ENCODE data around the gene SLC22A1. TPM values are rescaled to one million over a fixed set of nuclear protein-coding genes. Genes with fewer than 3 reads are reported as not detected.

Gene SLC22A1
- total and polyA plus RNA-seq, 2 of the 8 experiments (the other 6 are each of a cell fraction or from before 2014, with no cell fraction given) = 0.12 to 0.45 TPM

DNA sequence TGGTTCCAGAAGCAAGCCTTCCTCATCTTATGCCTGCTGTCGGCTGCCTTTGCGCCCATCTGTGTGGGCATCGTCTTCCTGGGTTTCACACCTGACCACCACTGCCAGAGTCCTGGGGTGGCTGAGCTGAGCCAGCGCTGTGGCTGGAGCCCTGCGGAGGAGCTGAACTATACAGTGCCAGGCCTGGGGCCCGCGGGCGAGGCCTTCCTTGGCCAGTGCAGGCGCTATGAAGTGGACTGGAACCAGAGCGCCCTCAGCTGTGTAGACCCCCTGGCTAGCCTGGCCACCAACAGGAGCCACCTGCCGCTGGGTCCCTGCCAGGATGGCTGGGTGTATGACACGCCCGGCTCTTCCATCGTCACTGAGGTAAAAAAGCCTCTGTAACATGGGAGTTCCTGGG is 366 bp downstream of the SLC22A1 start:
- no peak for DNase-seq (ENCODE audit: low read depth in 1 of 2, low spot score in 2 of 2)
- WGBS, 2 experiments (ENCODE audit: extremely low coverage in 1 of 2, insufficient coverage in 1 of 2, insufficient read length in 1 of 2, insufficient replicate concordance in 2 of 2, low coverage in 1 of 2, low lambda C conversion rate in 2 of 2, missing lambda C conversion rate in 1 of 2) = 94% methylated on average over 13 of the region's 14 CpGs; no CpG with 5 or more reads in 1 of the 2 experiments
- CTCF ChIA-PET (ENCODE audit: partially characterized antibody) = interaction anchor here (1.1 to 1.5 kb wide), 4 partner anchors 9 to 412 kb away, joined by 3 to 6 read pairs (median 3); no protein-coding TSS in a partner anchor
- no peak for TF ChIP-seq SP4 (IDR thresholded peaks at IDR 0.05; ENCODE audit: low read length)
- no peak for TF ChIP-seq EP300 (IDR thresholded peaks at IDR 0.05; ENCODE audit: borderline replicate concordance in 1 of 2, low read depth in 2 of 2, low read length in 2 of 2)
- TF ChIP-seq, protein P1, sequence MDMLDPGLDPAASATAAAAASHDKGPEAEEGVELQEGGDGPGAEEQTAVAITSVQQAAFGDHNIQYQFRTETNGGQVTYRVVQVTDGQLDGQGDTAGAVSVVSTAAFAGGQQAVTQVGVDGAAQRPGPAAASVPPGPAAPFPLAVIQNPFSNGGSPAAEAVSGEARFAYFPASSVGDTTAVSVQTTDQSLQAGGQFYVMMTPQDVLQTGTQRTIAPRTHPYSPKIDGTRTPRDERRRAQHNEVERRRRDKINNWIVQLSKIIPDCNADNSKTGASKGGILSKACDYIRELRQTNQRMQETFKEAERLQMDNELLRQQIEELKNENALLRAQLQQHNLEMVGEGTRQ (IDR thresholded peaks at IDR 0.05; ENCODE audit: low read length) = no peak
- TF ChIP-seq SRF (IDR thresholded peaks at IDR 0.05; ENCODE audit: low read depth, low read length) = no peak
- no peak for TF ChIP-seq KDM4A (IDR thresholded peaks at IDR 0.05; ENCODE audit: low read depth, low read length, severe bottlenecking)
- no peak for TF ChIP-seq RXRA (IDR thresholded peaks at IDR 0.05; ENCODE audit: insufficient read depth, low read depth, low read length)
- no peak for TF ChIP-seq CTBP2 (IDR thresholded peaks at IDR 0.05; ENCODE audit: borderline replicate concordance, insufficient read depth, insufficient read length, low read length)
- TF ChIP-seq SIX5 (IDR thresholded peaks at IDR 0.05; ENCODE audit: low read depth, low read length) = no peak
- no peak for TF ChIP-seq HDAC2 (IDR thresholded peaks at IDR 0.05; ENCODE audit: borderline replicate concordance in 1 of 2, low read depth in 2 of 2, low read length in 2 of 2)
- TF ChIP-seq ZNF274 (IDR thresholded peaks at IDR 0.05; ENCODE audit: borderline replicate concordance, extremely low read depth, low read length) = no peak
- TF ChIP-seq BACH1 (IDR thresholded peaks at IDR 0.05; ENCODE audit: low read length) = no peak
- no peak for TF ChIP-seq TEAD4 (IDR thresholded peaks at IDR 0.05; ENCODE audit: low read depth, low read length)
- no peak for TF ChIP-seq CBX8 (IDR thresholded peaks at IDR 0.05; ENCODE audit: borderline replicate concordance, low read depth, low read length)

More for the DNA sequence above, 366 bp downstream of the SLC22A1 start:
- no peak for FAIRE-seq
- no peak overlapping the region for H2AFZ ChIP-seq (ENCODE audit: low read length)
- H2BK5ac ChIP-seq (ENCODE audit: low read depth, low read length) = no peak overlapping the region
- peaks cover 0 to 10% of the 10 kb centered on the region in 2 experiments; a peak in 2 of 4 replicates for H3K9me3 ChIP-seq (ENCODE audit: insufficient read depth in 2 of 2, low read depth in 1 of 2, low read length in 1 of 2)
- no peak overlapping the region for H3K23ac ChIP-seq (ENCODE audit: insufficient read length)
- no peaks in the 10 kb centered on the region for H3K79me1 ChIP-seq (ENCODE audit: low read depth, low read length)
- POLR2A ChIA-PET (ENCODE audit: partially characterized antibody) = interaction anchor here (0.7 kb wide), 1 partner anchor 332 kb away, joined by 3 read pairs; the partner anchor contains the start of gene TCP1
- H4K5ac ChIP-seq (ENCODE audit: insufficient read length, low read depth, low read length) = no peak overlapping the region
- H3K4ac ChIP-seq (replicated peaks; ENCODE audit: insufficient read length, low read depth, low read length) = no peak overlapping the region
- no peak overlapping the region for H3K56ac ChIP-seq (replicated peaks; ENCODE audit: insufficient read length, low read depth, low read length)
- H3K79me2 ChIP-seq (ENCODE audit: control insufficient read depth in 1 of 2, insufficient read depth in 2 of 2, low read length in 2 of 2) = no peaks in the 10 kb centered on the region
- no peak overlapping the region for H2BK20ac ChIP-seq (ENCODE audit: low read length)
- H3K18ac ChIP-seq (ENCODE audit: extremely low read depth, low read length) = no peak overlapping the region
- H2BK12ac ChIP-seq (ENCODE audit: low read depth, low read length) = no peak overlapping the region
- no peak overlapping the region for H3K9ac ChIP-seq (replicated peaks in 1 of 4; ENCODE audit: extremely low read depth in 1 of 4, low read depth in 3 of 4, low read length in 3 of 4)
- no peak overlapping the region for H3K14ac ChIP-seq (ENCODE audit: insufficient read length)
- H3K36me3 ChIP-seq (ENCODE audit: control insufficient read depth in 2 of 4, insufficient read depth in 4 of 4, low read length in 3 of 4) = no peaks in the 10 kb centered on the region
- H2AK5ac ChIP-seq (ENCODE audit: low read depth, low read length) = no peak overlapping the region
- H3K4me3 ChIP-seq (ENCODE audit: extremely low read depth in 1 of 4, insufficient read depth in 2 of 4, low read depth in 3 of 4, low read length in 4 of 4) = no peak overlapping the region
- no peak overlapping the region for H4K8ac ChIP-seq (ENCODE audit: extremely low read depth, insufficient read depth, low read length)
- no peaks in the 10 kb centered on the region for H3K4me1 ChIP-seq (replicated peaks in 1 of 4; ENCODE audit: control insufficient read depth in 3 of 4, insufficient read depth in 4 of 4, low read length in 3 of 4)
- no peaks in the 10 kb centered on the region for H3K23me2 ChIP-seq (ENCODE audit: low read depth, low read length)
- no peak overlapping the region for H2BK15ac ChIP-seq (ENCODE audit: low read length)
- no peaks in the 10 kb centered on the region for H3K27me3 ChIP-seq (replicated peaks in 1 of 4; ENCODE audit: control insufficient read depth in 3 of 4, extremely low read depth in 1 of 4, insufficient read depth in 3 of 4, low read length in 3 of 4)
- H4K20me1 ChIP-seq (replicated peaks in 1 of 2; ENCODE audit: control insufficient read depth in 1 of 2, insufficient read depth in 2 of 2, low read length in 2 of 2) = no peaks in the 10 kb centered on the region
- no peak overlapping the region for H2BK120ac ChIP-seq (replicated peaks; ENCODE audit: low read depth, low read length)
- H3K27ac ChIP-seq (ENCODE audit: low read depth, low read length) = no peak overlapping the region
- H4K91ac ChIP-seq (replicated peaks; ENCODE audit: insufficient read length, low read length) = no peak overlapping the region
- H3K4me2 ChIP-seq (ENCODE audit: insufficient read depth in 1 of 2, low read depth in 2 of 2, low read length in 2 of 2) = no peak overlapping the region
